ENCODE measurements around the gene IL24.

Gene IL24

DNA sequence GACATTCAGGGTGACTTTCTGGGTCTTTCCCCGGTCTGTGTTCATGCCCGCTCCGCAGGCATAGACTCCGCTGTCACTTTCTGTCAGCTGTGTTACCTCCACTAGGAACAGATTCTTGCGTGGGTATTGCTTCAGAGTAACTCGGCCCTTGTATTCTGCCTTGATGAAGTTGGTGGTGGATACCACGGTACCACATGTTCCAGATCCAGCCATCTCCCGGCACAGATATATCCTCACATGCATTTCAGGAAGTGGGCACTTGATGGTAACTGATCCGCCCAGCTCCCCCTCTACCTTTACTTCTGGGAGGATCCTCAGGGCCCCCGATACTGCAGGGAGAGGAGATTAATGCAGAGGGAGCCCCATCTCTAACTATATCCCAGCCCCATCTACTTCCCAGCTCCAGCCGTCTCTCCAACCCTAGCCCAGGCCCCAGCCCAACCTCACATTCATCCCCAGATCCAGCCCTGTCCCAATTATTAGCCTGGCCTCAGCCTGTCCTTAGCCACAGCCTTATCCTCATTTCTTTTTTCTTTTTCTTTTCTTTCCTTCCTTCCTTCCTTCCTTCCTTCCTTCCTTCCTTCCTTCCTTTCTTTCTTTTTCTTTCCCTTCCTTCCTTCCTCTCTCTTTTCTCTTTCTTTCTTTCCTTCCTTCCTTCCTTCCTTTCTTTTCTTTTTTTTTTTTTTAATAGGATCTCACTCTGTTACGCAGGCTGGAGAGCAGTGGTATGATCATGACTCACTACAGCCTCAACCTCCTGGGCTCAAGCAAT, 16.7 kb downstream of the IL24 start:
- Histone ChIP-seq H3K79me2 (ENCODE audit: low read length) (no peaks in the 10 kb centered on the region), H3K27me3 (ENCODE audit: low read depth, low read length) (peaks cover 16% of the 10 kb centered on the region), H3K4me2 (ENCODE audit: low read length) (no peak overlapping the region), H4K20me1 (ENCODE audit: insufficient read depth, low read length) (no peaks in the 10 kb centered on the region), H3K27ac (ENCODE audit: low read length) (no peak overlapping the region), H3K4me1 (ENCODE audit: low read length) (peaks cover 19% of the 10 kb centered on the region), H3K36me3 (replicated peaks; ENCODE audit: low read depth, low read length) (no peaks in the 10 kb centered on the region), H3K9ac (ENCODE audit: low read length) (no peak overlapping the region), H3K9me3 (ENCODE audit: insufficient read depth, low read length) (no peaks in the 10 kb centered on the region), H3K4me3 (ENCODE audit: low read length) (no peak overlapping the region), H2AFZ (ENCODE audit: low read depth, low read length) (no peak overlapping the region)
- TF ChIP-seq, protein P1, sequence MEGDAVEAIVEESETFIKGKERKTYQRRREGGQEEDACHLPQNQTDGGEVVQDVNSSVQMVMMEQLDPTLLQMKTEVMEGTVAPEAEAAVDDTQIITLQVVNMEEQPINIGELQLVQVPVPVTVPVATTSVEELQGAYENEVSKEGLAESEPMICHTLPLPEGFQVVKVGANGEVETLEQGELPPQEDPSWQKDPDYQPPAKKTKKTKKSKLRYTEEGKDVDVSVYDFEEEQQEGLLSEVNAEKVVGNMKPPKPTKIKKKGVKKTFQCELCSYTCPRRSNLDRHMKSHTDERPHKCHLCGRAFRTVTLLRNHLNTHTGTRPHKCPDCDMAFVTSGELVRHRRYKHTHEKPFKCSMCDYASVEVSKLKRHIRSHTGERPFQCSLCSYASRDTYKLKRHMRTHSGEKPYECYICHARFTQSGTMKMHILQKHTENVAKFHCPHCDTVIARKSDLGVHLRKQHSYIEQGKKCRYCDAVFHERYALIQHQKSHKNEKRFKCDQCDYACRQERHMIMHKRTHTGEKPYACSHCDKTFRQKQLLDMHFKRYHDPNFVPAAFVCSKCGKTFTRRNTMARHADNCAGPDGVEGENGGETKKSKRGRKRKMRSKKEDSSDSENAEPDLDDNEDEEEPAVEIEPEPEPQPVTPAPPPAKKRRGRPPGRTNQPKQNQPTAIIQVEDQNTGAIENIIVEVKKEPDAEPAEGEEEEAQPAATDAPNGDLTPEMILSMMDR (IDR thresholded peaks at IDR 0.05; ENCODE audit: low read depth, low read length) = no peak
- TF ChIP-seq EZH2phosphoT487 (IDR thresholded peaks at IDR 0.05; ENCODE audit: low read depth) = no peak

DNA sequence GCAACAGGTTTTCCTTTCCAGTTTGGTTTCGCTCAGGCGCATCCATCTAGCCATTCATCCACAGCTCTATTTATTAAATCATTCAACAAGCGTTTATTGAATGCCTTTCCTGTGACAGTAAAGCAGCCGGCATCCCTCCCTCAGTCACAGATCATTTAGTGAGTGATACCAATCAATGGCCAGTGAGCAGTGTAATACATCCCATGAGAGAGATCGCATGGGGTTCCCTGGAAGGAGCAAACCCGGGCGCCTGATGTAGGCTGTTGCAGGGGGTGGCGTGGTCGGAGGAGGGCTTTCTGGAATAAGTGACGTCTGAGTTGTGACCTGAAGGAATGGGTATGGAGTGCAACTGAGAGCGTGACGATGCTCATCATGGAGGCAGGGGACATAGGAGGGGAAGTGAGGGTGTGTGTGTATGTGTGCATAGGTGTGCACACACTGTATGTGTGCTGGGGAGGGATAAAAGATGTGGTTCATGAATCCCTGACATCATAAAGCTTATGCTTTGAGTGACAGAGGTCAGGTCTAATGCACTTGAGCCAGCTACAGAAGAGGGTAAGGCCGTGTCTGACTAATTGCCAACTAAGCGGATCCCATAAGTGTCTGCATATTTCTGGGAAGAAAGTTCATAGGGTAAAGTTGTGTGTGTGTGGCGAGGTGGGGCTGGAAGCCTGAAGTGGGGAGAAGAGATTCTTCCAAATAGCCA, 17.9 kb downstream of the IL24 start:
- TF ChIP-seq, protein P1 (IDR thresholded peaks at IDR 0.05; ENCODE audit: low read depth, low read length) = no peak
- TF ChIP-seq EZH2phosphoT487 (IDR thresholded peaks at IDR 0.05; ENCODE audit: low read depth) = no peak
- Histone ChIP-seq H3K4me3 (ENCODE audit: low read length) (no peak overlapping the region), H3K4me1 (ENCODE audit: low read length) (peaks cover 14% of the 10 kb centered on the region), H3K79me2 (ENCODE audit: low read length) (no peaks in the 10 kb centered on the region), H4K20me1 (ENCODE audit: insufficient read depth, low read length) (no peaks in the 10 kb centered on the region), H3K36me3 (replicated peaks; ENCODE audit: low read depth, low read length) (no peaks in the 10 kb centered on the region), H2AFZ (ENCODE audit: low read depth, low read length) (no peak overlapping the region), H3K27ac (ENCODE audit: low read length) (no peak overlapping the region), H3K4me2 (ENCODE audit: low read length) (no peak overlapping the region), H3K27me3 (ENCODE audit: low read depth, low read length) (peaks cover 4% of the 10 kb centered on the region), H3K9me3 (ENCODE audit: insufficient read depth, low read length) (no peaks in the 10 kb centered on the region), H3K9ac (ENCODE audit: low read length) (no peak overlapping the region)

- Histone ChIP-seq H3K4me1 (ENCODE audit: low read length) (peaks cover 19% of the 10 kb centered on the region), H3K36me3 (replicated peaks; ENCODE audit: low read depth, low read length) (no peaks in the 10 kb centered on the region), H3K9ac (ENCODE audit: low read length) (no peak overlapping the region), H3K27ac (ENCODE audit: low read length) (no peak overlapping the region), H3K27me3 (ENCODE audit: low read depth, low read length) (no peaks in the 10 kb centered on the region), H3K4me2 (ENCODE audit: low read length) (no peak overlapping the region), H3K79me2 (ENCODE audit: low read length) (no peaks in the 10 kb centered on the region), H3K4me3 (ENCODE audit: low read length) (no peak overlapping the region), H4K20me1 (ENCODE audit: insufficient read depth, low read length) (no peaks in the 10 kb centered on the region), H3K9me3 (ENCODE audit: insufficient read depth, low read length) (no peaks in the 10 kb centered on the region), H2AFZ (ENCODE audit: low read depth, low read length) (no peak overlapping the region)
- TF ChIP-seq, protein P1 (IDR thresholded peaks at IDR 0.05; ENCODE audit: low read depth, low read length) = no peak
These were observed 18.9 kb downstream of the IL24 start for GRCh38 chr1:206916000-206916709.

DNA sequence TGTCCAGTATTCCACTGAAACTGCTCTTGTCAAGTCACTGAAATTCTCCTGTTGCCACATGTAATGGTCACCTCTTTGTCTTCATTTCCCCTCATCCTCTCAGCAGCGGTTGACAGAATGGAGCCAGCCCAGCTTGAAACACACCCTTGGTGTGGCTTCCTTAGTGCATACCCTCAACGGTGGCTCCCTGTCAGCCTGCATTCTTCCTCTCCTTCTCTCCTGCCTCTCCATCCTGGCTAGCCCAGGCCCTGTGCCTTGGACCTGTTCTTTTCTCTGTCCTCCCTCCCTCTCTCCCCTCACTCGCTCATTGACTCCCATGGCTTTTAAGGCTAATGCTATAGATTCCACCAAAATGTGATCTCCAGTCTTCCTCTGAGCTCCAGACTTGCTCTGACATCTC, 20.8 kb downstream of the IL24 start:
- Histone ChIP-seq H3K9ac (ENCODE audit: low read length) (no peak overlapping the region), H3K9me3 (ENCODE audit: insufficient read depth, low read length) (no peaks in the 10 kb centered on the region), H3K4me3 (ENCODE audit: low read length) (no peak overlapping the region), H3K79me2 (ENCODE audit: low read length) (peaks cover 6% of the 10 kb centered on the region; the same call in 1 of the 2 replicates), H4K20me1 (ENCODE audit: insufficient read depth, low read length) (no peaks in the 10 kb centered on the region), H3K4me2 (ENCODE audit: low read length) (no peak overlapping the region), H3K27ac (ENCODE audit: low read length) (no peak overlapping the region), H2AFZ (ENCODE audit: low read depth, low read length) (no peak overlapping the region), H3K4me1 (ENCODE audit: low read length) (peaks cover 29% of the 10 kb centered on the region), H3K36me3 (replicated peaks; ENCODE audit: low read depth, low read length) (no peaks in the 10 kb centered on the region), H3K27me3 (ENCODE audit: low read depth, low read length) (no peaks in the 10 kb centered on the region)
- no peak for TF ChIP-seq EZH2phosphoT487 (IDR thresholded peaks at IDR 0.05; ENCODE audit: low read depth)
- TF ChIP-seq, protein P1 (IDR thresholded peaks at IDR 0.05; ENCODE audit: low read depth, low read length) = no peak
